ENCODE data around the gene ANKRD36B.
"Not testable (repeated sequence)": the region's sequence is repeated elsewhere in the genome, so short reads cannot be mapped to it uniquely, and the experiment has no call there.

Gene ANKRD36B

DNA sequence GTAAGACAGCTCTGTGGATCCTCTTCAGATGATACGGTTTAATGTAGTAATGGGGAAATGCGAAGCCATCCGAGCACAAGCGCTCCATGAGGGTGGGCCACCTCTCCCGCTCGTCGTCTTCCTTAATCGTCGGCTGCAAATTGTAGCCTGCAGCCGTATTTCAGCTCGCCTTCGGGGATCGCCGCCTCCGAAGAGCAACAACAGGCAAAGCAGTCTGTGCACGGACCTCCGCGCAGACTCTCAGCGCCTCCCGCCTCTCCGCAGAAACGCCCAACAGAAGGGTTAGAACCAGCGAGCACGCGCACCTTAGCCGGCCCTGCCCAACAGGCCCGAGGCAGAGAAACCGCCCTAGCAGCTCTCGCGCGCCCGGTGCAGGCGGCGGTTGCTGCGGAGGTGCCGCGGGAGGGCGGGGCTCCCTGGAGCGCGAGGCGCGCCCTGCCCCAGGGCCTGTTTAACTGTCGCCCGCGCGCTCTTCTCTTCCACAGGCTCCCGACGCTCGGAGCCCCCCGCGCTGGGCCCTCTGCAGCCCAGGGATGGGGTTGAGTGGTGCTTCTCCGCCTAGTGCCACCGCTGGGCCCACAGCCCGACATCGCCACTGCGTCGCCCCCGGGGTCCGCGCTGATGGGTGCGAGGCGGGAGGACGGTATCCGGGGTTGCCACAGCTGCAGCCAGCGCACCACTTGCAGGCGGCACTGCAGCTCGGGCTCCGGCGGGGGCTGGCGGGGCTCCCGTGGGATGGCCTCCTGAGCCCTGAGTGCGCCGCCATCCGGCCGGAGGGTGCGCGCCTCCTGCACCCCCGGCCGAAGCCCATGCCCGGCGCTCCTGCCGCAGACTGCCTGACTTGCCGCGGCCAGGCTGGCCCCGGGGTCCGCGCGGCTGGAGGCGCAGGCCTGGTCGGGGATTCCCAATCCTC lies at the start of gene ANKRD36B:
TSS of gene ANKRD36B (minus strand) at position 280 of the 913 bp plus-strand sequence. CDS start at position 88, 192 bp downstream.
- peak; percentile 42 for DNase-seq (ENCODE audit: low spot score)

DNA sequence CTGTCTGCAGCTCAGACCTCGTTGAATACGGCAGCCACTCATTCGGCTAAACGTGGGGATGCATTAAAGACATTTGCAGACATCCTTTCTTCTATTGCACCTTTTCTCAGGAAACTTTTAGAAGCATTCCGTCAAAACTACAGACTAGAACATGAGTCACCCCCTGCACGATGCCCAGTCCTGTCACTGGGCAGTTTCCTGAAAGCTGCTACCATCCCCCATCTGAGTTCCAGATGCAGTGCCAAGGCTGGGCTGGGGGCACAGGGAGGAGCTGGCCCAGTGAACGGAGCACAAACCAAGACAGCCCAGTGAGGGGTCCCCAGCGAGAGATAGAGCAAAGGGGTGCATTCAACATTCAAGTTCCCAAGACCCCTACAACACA lies 36.4 kb upstream of the ANKRD36B start:
- DNase-seq (ENCODE audit: low spot score) = not testable (repeated sequence)

DNA sequence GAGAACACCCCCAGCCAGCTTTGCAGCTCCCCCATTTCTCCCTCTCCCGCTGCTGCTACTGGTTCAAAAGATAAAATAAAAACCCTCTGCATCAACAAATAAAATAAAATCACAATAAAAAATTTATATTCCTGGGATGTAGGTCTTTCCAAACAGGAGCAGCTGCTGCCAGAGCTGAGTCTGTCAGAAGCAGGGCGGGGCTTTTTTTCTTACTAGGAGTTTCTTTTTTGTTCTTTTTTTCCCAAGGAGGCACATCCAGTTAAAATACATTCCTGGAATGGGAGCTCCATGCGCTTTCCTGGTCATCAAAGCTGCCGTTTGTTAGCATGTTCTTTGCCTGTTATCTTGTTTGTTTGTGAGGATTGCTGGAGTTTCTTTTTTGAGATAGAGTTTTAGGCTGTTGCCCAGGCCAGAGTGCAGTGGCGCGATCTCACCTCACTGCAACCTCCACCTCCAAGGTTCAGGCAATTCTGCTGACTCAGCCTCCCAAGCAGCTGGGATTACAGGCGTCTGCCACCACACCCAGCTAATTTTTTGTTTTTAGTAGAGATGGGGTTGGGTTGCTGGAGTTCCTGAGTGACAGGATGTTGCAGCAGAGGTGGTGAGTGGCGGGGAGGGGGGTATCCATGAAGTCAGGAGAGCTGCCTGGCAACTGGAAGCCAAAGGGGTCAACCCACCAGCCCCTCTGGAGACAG lies 35.8 kb upstream of the ANKRD36B start:
- DNase-seq (ENCODE audit: low spot score) = not testable (repeated sequence)

DNA sequence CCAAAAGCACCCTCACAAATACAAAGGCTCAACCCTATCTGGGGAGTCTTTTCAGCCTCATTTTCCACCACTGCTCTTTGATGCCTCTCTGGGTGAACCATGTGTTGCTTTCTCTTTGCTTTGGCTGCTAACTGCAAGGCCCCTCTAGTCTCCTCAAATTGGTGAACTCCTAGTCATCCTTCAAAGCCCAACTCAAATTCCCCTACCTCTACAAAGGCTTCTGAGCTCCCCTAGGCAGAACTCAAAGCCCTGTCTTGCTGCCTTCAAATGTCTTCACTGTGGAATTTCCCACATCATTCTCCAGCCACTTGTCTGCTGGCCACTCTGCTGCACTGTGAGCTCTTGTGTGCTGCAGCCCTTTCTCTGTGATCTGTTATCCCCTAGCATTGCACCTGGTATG lies 33.3 kb upstream of the ANKRD36B start:
- DNase-seq (ENCODE audit: low spot score) = not testable (repeated sequence)

DNA sequence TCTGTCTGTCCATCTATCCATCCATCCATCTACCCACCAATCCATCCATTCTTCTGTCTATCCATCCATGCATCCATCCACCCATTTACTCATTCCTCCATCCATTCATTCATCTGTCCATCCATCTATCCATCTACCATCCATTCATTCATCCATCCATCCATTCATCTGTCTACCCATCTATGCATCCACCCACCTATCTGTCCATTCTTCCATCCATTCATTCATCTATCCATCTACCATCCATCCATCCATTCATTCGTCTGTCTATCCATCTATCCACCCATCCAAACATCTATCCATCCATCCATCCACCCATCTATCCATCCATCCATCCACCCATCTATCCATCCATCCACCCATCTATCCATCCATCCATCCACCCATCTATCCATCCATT lies 30.8 kb upstream of the ANKRD36B start:
- DNase-seq (ENCODE audit: low spot score) = not testable (repeated sequence)

DNA sequence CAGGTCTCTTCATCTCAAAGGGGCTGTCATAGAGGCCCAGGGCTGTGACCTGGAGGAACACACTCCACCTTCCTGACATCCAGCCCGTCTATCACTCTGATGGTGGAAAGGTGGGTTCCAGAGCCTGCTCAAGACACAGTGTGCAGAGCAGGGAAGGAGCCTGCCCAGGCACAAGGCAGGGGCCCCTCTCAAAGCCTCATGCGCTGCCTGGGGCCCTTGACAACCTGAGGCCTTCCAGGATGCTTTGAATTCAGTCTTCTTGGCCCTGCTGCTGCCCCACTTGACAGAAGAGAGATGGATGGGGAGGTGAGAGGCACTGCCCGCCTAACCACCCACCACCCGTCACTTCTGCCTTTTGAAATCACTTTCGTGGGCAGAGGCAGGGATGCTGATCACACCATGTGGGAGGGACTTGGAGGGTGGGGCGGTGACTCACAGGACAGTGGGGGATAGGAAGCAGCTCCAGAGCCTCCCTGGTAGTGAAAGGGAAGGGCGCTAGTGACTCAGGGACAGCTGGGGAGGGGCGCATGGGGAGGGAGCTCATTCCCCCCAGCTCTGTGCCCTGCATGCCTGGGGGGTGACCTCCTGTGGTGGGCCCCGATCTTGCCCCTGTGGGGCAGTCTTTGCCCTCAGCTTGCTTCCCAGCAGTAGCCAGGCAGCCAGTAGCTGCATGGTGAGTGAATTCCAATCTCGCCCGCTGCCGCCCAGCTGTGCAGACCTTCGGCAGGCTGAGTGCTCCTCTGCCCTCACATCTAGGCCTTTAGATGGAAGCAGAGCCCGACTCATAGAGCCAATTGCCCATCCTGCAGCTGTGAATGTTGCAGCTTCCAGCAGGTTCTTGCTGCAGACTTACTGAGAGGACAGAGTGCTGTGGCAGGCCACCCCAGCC lies 29.5 kb upstream of the ANKRD36B start:
- not testable (repeated sequence) for DNase-seq (ENCODE audit: low spot score)

DNA sequence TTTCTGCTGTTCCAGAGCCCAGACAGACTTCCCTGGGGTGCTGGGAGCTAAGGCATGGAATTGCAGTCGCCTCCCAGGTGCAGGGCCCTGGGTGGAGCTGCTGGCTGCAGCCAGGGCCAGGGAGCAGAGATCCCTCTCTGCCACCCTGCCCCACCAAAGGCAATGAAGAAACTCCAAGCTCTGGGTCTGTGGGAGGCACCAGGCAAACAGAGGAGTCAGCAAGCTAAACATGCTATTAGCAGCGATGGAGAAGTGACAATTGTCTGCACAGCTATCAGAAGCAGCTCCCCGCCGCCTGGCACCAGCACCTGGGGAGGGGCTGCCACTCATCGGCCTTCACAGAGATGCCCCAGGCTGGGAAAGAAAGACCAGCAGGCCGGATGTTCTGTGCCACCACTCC lies 28.2 kb upstream of the ANKRD36B start:
- no peak for DNase-seq (ENCODE audit: low spot score)

DNA sequence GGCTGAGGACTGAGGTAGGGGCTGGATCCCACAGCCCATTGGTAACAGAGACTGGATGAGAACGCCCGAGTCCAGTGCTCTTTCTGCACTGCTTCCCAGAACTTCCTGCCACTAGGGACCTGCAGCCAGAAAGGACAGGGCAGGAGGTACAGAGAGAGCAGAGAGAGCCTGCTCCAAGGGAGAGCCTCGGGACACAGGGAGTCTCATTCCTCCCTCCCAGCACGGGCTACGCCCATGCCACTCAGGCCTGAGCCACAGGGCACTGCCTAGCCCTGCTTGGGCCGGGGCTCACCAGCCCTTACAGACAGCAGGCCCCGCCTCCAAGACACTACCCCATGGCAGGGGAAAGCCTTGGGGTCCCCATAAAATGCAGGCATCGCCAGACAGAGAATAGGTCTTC lies 26.1 kb upstream of the ANKRD36B start:
- DNase-seq (ENCODE audit: low spot score) = not testable (repeated sequence)

DNA sequence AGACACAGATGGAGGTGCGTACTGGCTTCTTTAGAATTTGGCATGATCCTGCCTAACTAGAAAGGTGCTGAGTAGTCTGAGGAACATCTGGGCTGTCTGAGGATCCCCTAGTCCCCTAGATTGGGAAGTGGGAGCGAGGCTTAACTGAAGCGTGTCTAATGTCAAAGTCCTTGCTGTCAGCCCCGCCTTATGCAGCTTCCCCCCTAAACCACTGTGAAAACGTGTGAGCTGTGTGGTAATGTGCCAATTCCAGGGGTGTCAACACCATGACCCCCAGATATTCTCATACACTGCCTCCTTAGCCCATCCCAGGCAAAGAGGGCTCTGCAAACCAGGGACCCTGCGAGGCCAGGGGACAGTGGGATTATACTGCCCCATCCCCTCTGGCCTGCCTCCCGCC lies 22.2 kb upstream of the ANKRD36B start:
- DNase-seq (ENCODE audit: low spot score) = not testable (repeated sequence)

DNA sequence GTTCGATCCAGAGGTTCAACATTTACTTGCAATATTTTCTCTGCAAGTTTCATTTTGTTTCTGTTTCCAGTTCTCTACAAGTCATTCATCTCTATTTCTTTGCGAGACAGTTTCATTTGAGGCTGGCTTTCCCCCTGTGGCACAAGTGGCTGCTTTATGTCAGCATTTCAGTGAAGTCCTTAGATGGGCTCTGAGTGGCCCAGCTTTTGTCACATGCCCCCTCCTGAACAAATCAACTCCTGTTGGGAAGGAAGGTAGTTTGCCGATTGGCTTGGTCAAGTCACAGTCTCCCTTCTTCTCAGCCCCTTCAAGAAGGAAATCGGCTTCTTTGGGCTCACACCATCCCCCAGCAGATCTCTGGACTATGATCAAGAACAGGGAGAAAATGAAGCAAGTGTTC lies 19.1 kb upstream of the ANKRD36B start:
- DNase-seq (ENCODE audit: low spot score) = not testable (repeated sequence)

DNA sequence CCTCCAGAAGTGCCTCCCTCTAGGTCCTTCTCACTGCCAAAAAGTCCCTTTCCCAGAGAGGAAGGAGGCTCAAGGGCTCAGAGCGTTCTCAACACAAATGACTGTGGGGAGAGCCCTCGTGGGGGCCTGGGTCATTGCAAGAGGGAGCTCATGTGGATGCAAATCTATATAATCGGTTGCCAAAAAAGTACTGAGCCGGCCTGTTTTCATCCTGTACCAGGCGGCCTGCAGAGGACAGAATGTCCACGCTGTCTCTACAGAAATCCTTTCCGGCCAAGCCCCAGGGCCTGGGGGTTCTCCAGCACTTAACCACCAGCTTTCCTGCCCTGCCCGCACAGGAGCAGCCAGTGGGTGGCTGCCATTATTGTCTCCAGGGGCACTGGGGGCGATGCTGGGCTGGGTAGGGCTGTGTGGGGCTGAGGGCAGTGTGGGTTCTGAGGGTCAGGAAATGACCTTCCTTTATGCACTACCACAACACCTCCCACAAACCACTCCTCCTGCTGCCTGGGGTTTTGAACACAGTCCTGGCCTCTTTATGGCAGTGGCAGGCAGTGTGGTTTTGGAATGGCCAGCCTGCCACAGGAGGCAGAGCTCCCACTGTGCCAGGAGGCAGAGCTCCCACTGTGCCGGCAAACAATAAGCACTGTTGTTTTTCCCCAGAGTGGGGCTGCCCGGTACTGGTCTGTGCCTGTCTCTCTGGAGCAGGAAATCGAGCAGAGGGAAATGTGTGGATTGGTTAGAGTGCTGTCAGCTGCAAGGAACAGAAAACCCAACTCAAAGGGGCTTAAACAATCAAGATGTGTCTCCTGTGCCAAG lies 16.1 kb upstream of the ANKRD36B start:
- not testable (repeated sequence) for DNase-seq (ENCODE audit: low spot score)

DNA sequence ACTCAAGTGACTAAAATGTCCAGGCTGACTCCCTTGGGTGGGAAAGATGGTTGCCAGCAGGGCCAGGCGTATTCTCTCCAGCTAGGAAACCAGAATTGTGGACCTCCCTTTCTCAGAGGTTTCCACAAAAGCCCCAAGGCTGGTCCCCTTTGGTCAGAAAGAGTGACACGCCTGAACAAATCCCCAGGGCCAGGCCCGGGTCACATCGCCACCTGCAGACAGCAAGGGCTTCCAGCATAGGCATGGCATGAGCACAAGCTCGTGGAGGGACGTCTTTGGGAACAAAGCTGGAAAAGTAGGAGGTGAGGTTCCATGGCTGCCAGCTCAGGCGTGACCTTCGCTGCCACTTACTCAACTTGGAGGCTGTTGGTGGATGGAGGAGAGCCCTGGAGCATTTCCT lies 15.4 kb upstream of the ANKRD36B start:
- not testable (repeated sequence) for DNase-seq (ENCODE audit: low spot score)

DNA sequence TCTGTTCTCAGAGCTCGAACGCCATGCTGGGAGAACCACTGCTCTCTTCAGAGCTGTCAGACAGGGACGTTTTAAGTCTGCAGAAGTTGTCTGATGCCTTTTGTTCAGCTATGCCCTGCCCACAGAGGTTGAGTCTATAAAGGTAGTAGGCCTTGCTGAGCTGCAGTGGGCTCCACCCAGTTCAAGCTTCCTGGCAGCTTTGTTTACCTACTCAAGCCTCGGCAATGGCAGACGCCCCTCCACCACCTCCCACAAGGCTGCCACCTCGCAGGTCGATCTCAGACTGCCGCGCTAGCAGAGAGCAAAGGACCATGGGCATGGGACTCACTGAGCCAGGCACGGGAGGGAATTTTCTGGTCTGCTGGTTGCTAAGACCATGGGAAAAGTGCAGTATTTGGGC lies 11.9 kb upstream of the ANKRD36B start:
- DNase-seq (ENCODE audit: low spot score) = not testable (repeated sequence)

DNA sequence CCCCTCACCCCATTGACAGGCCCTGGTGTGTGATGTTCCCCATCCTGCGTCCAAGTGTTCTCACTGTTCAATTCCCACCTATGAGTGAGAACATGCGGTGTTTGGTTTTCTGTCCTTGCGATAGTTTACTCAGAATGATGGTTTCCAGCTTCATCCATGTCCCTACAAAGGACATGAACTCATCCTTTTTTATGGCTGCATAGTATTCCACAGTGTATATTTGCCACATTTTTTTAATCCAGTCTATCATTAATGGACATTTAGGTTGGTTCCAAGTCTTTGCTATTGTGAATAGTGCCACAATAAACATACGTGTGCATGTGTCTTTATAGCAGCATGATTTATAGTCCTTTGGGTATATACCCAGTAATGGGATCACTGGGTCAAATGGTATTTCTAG lies 6.5 kb upstream of the ANKRD36B start:
- DNase-seq (ENCODE audit: low spot score) = not testable (repeated sequence)

DNA sequence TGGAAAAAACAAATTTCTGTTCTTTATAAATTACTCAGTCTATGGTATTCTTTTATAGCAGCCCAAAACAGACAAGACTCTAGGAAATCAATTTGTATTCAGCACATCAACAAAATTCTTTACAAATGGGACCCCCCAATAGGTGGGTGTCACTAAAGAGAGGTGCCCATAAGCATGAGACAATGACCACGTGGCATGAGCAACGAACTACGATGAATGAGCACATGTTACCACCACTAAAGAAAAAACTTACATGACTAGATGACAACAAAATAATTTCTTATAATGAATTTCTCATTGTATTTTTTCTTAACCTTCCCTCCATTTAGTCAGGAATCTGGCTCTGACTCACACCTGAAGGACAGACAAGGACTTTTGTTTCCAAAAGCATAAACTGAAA lies 3.8 kb upstream of the ANKRD36B start:
- not testable (repeated sequence) for DNase-seq (ENCODE audit: low spot score)

DNA sequence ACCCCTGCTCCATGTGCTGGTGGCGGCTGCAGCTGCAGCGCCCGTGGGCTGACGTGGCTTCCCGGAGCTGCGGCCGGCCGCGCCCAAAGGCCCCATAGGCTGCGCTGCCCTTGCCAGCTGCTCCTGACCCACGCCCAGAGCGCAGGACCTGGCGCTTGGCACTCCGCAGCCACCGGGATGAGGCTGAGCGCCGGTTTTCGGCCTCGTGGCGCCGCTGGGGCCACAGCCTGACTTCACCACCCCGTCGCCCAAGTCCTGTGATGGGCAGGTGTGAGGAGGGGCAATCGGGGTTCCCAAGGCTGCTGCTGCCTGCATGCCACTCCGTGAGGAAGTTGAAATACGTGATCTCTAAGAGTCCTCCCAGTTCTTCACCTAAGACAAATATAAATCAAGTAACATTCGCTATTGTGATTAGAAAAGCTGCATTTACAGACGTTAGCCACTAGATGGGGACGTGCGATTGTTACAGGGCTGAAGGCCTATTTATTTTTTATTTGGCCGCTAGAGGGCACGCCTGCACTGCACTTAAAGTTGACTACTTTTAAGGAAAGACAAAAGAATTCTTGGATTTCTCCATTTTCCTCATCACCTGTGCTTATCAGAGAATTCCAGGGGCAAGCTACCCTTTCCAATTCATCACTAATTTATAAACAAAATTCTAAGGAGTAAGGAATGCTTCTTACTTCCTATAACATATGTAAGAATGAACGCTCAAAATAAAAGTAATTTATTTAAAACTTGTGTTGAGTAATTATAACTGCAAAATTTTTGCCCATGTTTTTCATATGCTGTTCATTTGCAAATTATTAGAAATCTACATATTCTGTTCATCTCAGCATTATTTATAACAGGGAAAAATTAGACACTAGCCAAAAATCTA lies 1.1 kb upstream of the ANKRD36B start:
- peak; percentile 50 for DNase-seq (ENCODE audit: low spot score)

DNA sequence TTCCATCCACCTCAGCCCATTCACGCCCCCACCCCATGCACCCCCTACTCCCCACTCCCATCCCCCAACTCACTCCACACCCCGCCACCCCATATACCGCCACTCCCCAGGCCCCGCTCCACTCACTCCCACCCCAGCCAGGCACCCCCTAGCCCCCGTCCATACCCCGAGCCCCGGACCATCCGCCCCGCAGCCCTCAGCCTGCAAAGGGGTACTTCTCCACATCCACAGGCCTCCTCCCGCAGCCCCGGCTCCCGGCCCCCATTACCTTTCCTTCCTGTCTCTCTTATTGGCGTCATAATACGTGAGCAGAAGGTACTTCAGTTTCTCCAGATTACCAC lies 450 bp downstream of the ANKRD36B start:
- DNase-seq (ENCODE audit: low spot score) = not testable (repeated sequence)

DNA sequence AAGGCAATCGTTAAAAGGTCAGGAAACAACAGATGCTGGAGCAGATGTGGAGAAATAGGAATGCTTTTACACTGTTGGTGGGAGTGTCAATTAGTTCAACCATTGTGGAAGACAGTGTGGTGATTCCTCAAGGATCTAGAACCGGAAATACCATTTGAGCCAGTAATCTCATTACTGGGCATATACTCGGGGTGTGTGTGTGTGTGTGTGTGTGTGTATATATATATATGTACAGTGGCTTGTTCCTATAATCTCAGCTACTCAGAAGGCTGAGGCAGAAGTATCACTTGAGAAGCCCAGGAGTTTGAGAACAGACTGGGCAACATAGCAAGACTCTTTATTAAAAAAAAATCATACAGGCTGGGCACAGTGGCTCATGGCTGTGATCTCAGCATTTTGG lies 24.0 kb downstream of the ANKRD36B start:
- DNase-seq (ENCODE audit: low spot score) = not testable (repeated sequence)

DNA sequence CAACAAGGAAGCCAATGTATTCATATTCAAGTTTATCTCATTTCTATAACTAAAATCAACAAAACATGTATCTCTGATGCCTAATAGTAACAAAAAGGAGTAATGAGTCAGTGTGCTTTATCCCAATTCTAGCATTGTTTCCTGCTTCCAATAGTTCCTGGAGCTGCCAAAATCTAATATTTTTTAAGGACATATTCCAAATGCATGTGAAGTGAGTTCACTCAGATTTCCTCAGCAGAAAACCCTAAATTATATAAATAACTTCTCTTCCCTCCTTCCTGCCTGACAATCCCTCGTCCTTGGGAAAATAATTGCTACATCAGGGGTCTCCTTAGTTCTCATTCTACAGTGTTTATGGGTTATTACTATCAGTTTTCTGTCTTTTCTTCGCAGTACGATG lies 37.3 kb downstream of the ANKRD36B start:
- DNase-seq (ENCODE audit: low spot score) = not testable (repeated sequence)

DNA sequence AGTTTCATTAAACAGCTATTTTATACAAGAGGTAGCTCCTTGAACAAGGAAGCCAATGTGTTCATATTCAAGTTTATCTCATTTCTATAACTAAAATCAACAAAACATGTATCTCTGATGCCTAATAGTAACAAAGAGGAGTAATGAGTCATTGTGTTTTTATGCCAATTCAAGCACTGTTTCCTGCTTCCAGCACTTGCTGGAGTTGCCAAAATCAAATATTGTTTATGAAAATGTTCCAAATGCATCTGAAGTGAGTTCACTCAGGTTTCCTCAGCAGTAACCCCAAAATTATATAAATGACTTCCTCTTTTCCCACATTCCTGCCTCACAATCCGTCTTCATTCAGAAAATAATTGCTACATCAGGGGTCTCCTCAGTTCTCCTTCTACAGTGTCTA lies 39.2 kb downstream of the ANKRD36B start:
- not testable (repeated sequence) for DNase-seq (ENCODE audit: low spot score)

Measured in D341Med (cell line).